Esophagus (tissue), 2 donors: Measurements from ENCODE around the gene FGF16. TPM values are rescaled to one million over a fixed set of nuclear protein-coding genes. Genes with fewer than 3 reads are reported as not detected.

Experiments
- H3K27ac ChIP-seq, 2 donors: one replicate each; pipeline ENCODE4 v1.5.1; 2013; ENCODE audit warnings: low read depth in 2 of 2, mild to moderate bottlenecking in 2 of 2, inconsistent platforms in 1 of 2, low read length in 1 of 2, moderate library complexity in 1 of 2
- H3K27me3 ChIP-seq, 2 donors: one replicate each; pipeline ENCODE4 v1.6.1; 2013; ENCODE audit warnings: low read length in 2 of 2, control low read depth in 1 of 2, mild to moderate bottlenecking in 1 of 2; ENCODE audit not compliant: insufficient read depth in 2 of 2, control insufficient read depth in 1 of 2
- H3K36me3 ChIP-seq, 2 donors: one replicate each; pipeline ENCODE4 v1.6.1; 2013; ENCODE audit warnings: low read length in 1 of 2; ENCODE audit not compliant: control insufficient read depth in 2 of 2, insufficient read depth in 2 of 2
- H3K4me1 ChIP-seq, 2 donors: one replicate each; pipeline ENCODE4 v1.6.1; 2013; ENCODE audit warnings: low read length in 1 of 2; ENCODE audit not compliant: control insufficient read depth in 2 of 2, insufficient read depth in 2 of 2
- H3K4me3 ChIP-seq, 2 donors: one replicate each; pipeline ENCODE4 v1.5.1; 2013; ENCODE audit warnings: low read length in 2 of 2, mild to moderate bottlenecking in 2 of 2, low read depth in 1 of 2, moderate library complexity in 1 of 2
- H3K9me3 ChIP-seq, 2 donors: one replicate each; pipeline ENCODE4 v1.6.1; 2013; ENCODE audit warnings: mild to moderate bottlenecking in 2 of 2, low read depth in 1 of 2, low read length in 1 of 2, moderate library complexity in 1 of 2; ENCODE audit not compliant: control insufficient read depth in 2 of 2, insufficient read depth in 1 of 2
- WGBS, 2 donors: extraction: QIAGEN DNeasy Blood & Tissue Kit; methylation state at CpG; one replicate each; pipeline ENCODE4 v1.1.7; 2013; 5-methylcytosine and 5-hydroxymethylcytosine counted together
- polyA plus RNA-seq, 2 donors: library from polyadenylated mRNA; stranded (reverse); fragments of 200-250 nt; gene quantifications; one replicate each; pipeline ENCODE4 v1.2.3, GENCODE V29; 2013
- donor health status: healthy with polysubstance abuse.
- donor health status: Bipolar disorder and iron deficiency.

FGF16 gene
- polyA plus RNA-seq, 2 donors, result not detected

DNA sequence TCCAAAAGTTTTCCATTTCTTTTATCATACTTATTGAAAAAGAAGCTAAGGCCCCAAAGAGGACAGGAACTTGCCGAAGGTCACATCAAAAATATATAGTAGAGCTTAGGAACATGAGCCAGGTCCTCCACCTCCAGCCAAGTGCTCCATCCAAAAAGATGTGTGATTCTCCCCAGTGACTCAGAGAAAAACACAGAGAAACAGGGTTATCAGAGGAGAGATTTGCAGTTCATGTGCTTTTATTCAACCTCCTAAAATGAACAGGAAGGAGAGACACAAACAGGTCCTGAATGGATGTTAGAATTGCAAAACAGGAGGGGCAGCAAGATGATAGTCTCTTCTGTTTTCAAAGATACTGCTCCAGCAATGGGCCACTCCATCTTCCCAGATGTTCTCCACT lies 19.6 kb upstream of the FGF16 start:
- Histone ChIP-seq H3K4me3 (no peak overlapping the region), H3K9me3 (no peaks in the 10 kb centered on the region), H3K4me1 (no peaks in the 10 kb centered on the region), H3K36me3 (no peaks in the 10 kb centered on the region), H3K27ac (no peak overlapping the region), H3K27me3 (no peaks in the 10 kb centered on the region)
- 69 to 97% methylated on average over 1 of the region's 1 CpG for WGBS, 2 donors

DNA sequence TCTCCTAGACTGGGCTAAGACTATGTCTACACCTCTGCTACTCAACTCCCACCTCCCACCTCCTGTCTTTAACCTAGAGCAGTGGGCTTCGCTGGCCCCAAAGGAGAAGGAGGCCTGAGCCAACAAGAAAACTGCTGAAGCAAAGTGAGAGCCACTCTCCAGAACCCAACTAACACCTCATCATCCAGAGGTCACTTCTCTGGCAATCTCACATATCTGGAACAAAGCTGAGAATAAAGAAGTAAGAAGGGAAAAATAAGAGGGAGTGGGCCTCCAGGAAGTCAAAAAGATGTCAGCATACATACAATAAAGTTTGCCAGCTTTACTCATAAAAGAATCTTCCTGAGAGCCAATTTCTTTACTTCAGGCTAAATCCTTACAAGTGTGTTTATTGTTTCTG lies 18.6 kb upstream of the FGF16 start:
- Histone ChIP-seq H3K4me3 (no peak overlapping the region), H3K27ac (no peak overlapping the region), H3K27me3 (no peaks in the 10 kb centered on the region), H3K4me1 (no peaks in the 10 kb centered on the region), H3K36me3 (no peaks in the 10 kb centered on the region), H3K9me3 (no peaks in the 10 kb centered on the region)
- 50 to 78% methylated on average over 1 of the region's 1 CpG for WGBS, 2 donors

DNA sequence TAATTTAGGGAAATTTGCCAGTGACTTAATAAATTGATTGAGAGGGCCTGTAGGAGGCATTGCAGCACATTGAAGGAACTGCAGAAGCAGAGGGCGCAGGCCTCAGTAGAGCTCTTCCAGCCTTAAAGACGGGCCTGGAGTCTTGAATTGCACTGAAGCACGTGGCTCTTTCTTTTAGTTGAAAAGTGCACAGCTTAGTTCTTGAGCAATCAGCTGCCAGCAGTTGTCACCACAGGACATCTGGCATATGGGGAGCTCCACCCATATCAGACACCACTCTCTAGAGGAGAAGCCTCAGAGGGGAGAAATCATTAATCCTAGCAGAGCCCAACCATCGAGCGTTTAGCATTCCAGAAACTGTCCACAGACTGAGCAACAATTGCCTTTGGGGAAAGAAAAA lies 16.0 kb upstream of the FGF16 start:
- no peaks in the 10 kb centered on the region for H3K4me1 ChIP-seq
- H3K27ac ChIP-seq, result no peak overlapping the region
- no peaks in the 10 kb centered on the region for H3K36me3 ChIP-seq
- H3K9me3 ChIP-seq, result no peaks in the 10 kb centered on the region
- 23 to 35% methylated on average over 5 of the region's 5 CpGs for WGBS, 2 donors
- no peak overlapping the region for H3K4me3 ChIP-seq
- no peaks in the 10 kb centered on the region for H3K27me3 ChIP-seq

DNA sequence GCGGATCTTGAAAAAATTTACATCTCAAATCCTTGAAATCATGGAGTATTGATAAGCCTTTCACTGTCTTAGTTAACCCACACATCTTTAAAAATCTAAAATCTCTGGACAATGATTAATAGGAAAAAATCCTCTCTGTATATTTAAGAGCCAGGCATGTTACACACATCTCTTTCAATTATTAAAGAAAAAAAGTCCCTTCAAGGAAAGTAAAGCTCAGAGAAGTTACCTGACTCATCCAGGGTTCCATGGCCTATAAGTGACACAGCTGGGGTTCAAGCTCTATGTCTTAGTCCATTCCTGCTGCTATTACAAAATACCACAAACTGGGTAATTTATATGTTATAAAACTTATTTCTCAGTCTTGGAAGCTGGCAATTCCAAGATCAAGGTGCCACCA lies 14.2 kb upstream of the FGF16 start:
- Histone ChIP-seq H3K4me3 (no peak overlapping the region), H3K9me3 (no peaks in the 10 kb centered on the region), H3K36me3 (no peaks in the 10 kb centered on the region), H3K27me3 (peaks cover 0 to 6% of the 10 kb centered on the region in 2 donors), H3K27ac (no peak overlapping the region), H3K4me1 (no peaks in the 10 kb centered on the region)
- 80 to 97% methylated on average over 1 of the region's 1 CpG for WGBS, 2 donors

DNA sequence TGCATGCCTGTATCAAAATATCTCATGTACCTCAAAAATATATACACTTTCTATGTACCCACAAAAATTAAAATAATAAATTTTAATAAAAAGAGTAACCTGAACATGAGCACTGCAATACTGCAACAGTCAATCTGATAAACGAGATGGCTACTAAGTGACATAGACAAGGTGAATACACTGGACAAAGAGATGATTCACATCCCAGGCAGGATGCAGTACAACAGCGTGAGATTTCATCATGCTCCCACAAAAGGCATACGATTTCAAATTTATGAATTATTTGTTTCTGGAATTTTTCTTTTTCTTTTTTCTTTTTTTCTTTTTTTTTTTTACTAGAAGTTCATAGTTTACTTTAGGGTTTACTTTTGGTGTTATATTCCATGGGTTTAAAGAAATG lies 12.2 kb upstream of the FGF16 start:
- Histone ChIP-seq H3K4me3 (no peak overlapping the region), H3K4me1 (no peaks in the 10 kb centered on the region), H3K27me3 (peaks cover 0 to 6% of the 10 kb centered on the region in 2 donors), H3K36me3 (no peaks in the 10 kb centered on the region), H3K27ac (no peak overlapping the region), H3K9me3 (no peaks in the 10 kb centered on the region)
- 80% methylated on average over 3 of the region's 3 CpGs for WGBS, 2 donors

DNA sequence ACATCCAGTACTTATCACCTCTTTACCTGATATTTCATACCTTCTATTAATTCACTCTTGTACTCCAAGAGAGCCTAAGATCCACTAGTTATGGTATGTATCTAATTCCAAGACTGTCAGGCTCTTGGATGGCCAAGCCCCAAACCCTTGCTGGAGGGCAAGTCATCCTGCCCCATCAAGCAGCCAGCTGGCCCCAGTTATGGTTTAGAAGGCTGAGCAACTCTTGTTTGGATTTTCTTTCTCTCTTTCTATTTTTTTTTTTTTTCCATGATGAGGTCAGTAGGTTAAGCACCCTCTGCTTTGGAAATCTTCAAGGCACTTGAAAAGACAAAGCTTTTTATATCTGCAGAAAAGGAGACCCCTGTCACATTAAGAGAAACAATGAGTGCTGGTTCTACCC lies 10.9 kb upstream of the FGF16 start:
- no peaks in the 10 kb centered on the region for H3K9me3 ChIP-seq
- no peak overlapping the region for H3K27ac ChIP-seq
- no peak overlapping the region for H3K4me3 ChIP-seq
- H3K36me3 ChIP-seq, result no peaks in the 10 kb centered on the region
- no peaks in the 10 kb centered on the region for H3K4me1 ChIP-seq
- H3K27me3 ChIP-seq, result peaks cover 0 to 6% of the 10 kb centered on the region in 2 donors

DNA sequence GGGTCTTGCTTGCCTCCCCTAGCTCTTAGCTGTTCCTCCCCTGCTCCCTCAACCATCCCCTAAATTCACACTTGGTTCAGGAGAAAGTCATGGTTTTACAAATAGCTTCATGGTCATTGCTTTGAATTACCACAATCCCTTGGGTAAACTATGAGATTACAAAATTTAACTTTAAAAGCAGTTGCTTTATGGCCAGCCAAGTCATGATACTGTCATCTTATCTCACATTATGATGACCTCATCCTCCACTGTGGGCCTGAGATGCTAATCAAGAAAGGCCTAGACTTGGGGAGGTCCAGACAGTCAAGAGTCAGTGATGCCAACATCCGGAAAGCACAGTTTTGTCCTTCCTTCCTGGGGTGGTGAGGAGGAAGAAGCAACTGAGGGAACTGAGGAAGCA lies 10.5 kb upstream of the FGF16 start:
- Histone ChIP-seq H3K36me3 (no peaks in the 10 kb centered on the region), H3K4me3 (no peak overlapping the region), H3K27ac (no peak overlapping the region), H3K4me1 (no peaks in the 10 kb centered on the region), H3K9me3 (no peaks in the 10 kb centered on the region), H3K27me3 (peaks cover 0 to 6% of the 10 kb centered on the region in 2 donors)
- 78 to 100% methylated on average over 1 of the region's 1 CpG for WGBS, 2 donors

DNA sequence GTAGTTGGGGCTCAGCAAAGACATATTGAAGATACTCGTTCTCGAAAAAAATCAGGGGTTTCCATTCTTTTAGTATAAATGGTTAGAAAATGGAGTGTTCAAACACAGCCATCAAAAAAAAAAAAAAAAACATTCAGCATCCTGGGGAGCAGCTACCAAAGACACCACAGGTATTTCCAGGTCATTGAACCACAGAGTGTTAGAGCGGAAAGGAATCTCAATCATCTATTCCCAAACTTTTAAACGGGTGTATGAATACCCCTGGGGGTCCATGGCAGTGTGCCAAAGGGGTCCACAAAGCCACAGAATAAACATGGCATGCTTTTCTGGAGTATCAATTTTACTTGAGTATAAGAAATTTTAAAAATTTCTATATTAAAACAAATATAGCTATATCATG lies 6.9 kb upstream of the FGF16 start:
- 66 to 77% methylated on average over 4 of the region's 4 CpGs for WGBS, 2 donors
- no peaks in the 10 kb centered on the region for H3K4me1 ChIP-seq
- H3K9me3 ChIP-seq, result no peaks in the 10 kb centered on the region
- peaks cover 0 to 6% of the 10 kb centered on the region in 2 donors for H3K27me3 ChIP-seq
- H3K36me3 ChIP-seq, result no peaks in the 10 kb centered on the region
- H3K27ac ChIP-seq, result no peak overlapping the region
- no peak overlapping the region for H3K4me3 ChIP-seq

DNA sequence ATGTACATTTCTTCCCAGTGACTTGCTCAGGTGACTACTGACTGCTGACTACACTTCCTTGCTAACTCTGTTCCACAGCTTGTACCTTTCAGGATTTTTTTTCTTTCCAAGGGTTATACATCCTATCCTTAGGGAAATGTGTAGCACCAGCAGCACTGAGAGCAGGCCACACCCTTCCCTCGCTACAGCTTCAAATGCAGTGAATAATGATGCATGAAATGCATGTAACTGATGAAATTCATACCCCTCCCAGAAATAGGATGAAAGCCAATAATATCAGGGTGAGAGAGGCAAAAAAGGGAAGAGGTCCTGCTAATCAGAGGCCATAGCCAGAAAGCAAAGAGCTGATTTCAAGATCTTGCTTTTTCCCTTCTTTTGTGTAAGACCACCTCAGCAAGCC lies 6.2 kb upstream of the FGF16 start:
- H3K9me3 ChIP-seq, result no peaks in the 10 kb centered on the region
- H3K4me1 ChIP-seq, result no peaks in the 10 kb centered on the region
- H3K27me3 ChIP-seq, result peaks cover 0 to 6% of the 10 kb centered on the region in 2 donors
- H3K36me3 ChIP-seq, result no peaks in the 10 kb centered on the region
- no peak overlapping the region for H3K4me3 ChIP-seq
- no peak overlapping the region for H3K27ac ChIP-seq
- 59 to 81% methylated on average over 1 of the region's 1 CpG for WGBS, 2 donors

DNA sequence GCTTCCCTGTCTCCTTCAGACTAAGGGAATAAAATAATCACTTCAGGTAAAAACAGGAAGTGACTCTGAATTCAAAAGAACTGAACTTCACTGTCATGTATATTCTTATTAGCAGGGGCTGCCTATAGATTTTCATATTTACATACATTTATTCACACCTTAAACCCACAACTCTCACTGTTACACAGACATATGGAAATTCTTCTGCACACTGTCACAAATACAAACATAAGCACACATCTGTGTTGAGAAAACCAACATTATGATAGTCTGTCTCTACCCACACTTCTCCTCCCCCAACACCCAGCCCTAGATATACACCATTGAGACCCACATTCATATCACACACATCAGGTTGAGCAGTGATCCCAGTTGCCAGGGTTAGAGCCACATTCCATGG lies 5.7 kb upstream of the FGF16 start:
- H3K4me3 ChIP-seq, result no peak overlapping the region
- H3K9me3 ChIP-seq, result no peaks in the 10 kb centered on the region
- no peaks in the 10 kb centered on the region for H3K36me3 ChIP-seq
- no peaks in the 10 kb centered on the region for H3K4me1 ChIP-seq
- no peak overlapping the region for H3K27ac ChIP-seq
- H3K27me3 ChIP-seq, result peaks cover 0 to 6% of the 10 kb centered on the region in 2 donors
